Measurements from ENCODE around the gene ACAP2.

- TF ChIP-seq CTCF (IDR thresholded peaks at IDR 0.05; ENCODE audit: poor library complexity) (peak; percentile 25), EZH2phosphoT487 (IDR thresholded peaks at IDR 0.05; ENCODE audit: low read depth, severe bottlenecking, unreplicated experiment) (no peak)
These were observed 215.8 kb downstream of the ACAP2 start for GRCh38 chr3:195226900-195227447.

All from hepatocyte (in vitro differentiated cells).